ENCODE results near the gene GTF2F1.

DNA sequence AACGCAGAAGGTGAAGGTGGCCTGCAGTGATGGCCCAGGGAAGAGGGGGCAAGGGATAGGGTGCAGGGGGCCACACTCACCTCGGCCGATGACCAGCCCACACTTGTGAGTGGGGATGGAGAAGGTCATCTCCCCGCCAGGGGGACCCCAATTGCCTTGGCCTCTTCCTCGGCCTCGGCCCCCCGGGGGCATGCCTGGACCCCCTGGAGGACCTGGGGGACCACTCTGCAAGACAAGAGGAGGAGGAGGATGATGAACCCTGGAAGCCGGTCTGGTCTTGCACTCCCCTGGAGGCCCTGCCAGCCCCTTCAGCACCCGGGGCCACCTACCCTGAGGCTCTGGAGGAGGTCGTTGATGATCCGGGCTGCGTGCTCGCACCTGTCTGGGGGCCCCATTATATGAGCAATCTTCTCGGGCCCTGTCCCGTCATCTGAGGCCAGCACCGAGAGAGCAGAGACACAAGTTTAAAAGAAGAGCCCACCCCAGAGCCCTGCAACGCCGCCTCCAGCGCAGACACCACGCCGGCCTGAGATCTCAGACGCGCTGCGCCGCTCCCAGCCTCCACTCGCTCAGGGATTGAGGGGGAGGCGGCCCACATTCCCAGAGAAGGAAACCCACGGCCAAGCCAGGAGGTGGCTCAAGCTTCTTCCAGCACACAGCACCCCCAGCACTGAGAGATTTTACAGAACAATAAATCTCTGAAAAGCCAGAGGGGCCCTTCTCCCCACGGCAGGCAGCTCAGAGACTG lies 23.9 kb upstream of the GTF2F1 start:
- TF ChIP-seq, protein P1, sequence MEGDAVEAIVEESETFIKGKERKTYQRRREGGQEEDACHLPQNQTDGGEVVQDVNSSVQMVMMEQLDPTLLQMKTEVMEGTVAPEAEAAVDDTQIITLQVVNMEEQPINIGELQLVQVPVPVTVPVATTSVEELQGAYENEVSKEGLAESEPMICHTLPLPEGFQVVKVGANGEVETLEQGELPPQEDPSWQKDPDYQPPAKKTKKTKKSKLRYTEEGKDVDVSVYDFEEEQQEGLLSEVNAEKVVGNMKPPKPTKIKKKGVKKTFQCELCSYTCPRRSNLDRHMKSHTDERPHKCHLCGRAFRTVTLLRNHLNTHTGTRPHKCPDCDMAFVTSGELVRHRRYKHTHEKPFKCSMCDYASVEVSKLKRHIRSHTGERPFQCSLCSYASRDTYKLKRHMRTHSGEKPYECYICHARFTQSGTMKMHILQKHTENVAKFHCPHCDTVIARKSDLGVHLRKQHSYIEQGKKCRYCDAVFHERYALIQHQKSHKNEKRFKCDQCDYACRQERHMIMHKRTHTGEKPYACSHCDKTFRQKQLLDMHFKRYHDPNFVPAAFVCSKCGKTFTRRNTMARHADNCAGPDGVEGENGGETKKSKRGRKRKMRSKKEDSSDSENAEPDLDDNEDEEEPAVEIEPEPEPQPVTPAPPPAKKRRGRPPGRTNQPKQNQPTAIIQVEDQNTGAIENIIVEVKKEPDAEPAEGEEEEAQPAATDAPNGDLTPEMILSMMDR (IDR thresholded peaks at IDR 0.05), result no peak
- no peak for TF ChIP-seq POLR2A (IDR thresholded peaks at IDR 0.05)

Measured in right lobe of liver (tissue), 4 donors.